Measurements from ENCODE around the gene DIRAS2. TPM values are rescaled to one million over a fixed set of nuclear protein-coding genes. Genes with fewer than 3 reads are reported as not detected.

DIRAS2 gene
- total RNA-seq, 2 donors from 2014 or later: not detected

- no peak overlapping the region for H3K27ac ChIP-seq
- H3K36me3 ChIP-seq: no peaks in the 10 kb centered on the region
- no peaks in the 10 kb centered on the region for H3K27me3 ChIP-seq (replicated peaks; ENCODE audit: insufficient read depth)
- H3K4me1 ChIP-seq (ENCODE audit: control insufficient read depth in 1 of 2, low read depth in 2 of 2): no peaks in the 10 kb centered on the region
- no peak for TF ChIP-seq CTCF (IDR thresholded peaks at IDR 0.05)
- H3K4me3 ChIP-seq: no peak overlapping the region
- ATAC-seq (ENCODE audit: insufficient number of reproducible peaks, low FRiP score, low read depth) (no peak), DNase-seq (ENCODE audit: low spot score) (no peak)
- no peaks in the 10 kb centered on the region for H3K9me3 ChIP-seq
Measured at GRCh38 chr9:90613502-90613901, 29.1 kb downstream of the DIRAS2 start.

- Histone ChIP-seq H3K27me3 (replicated peaks; ENCODE audit: insufficient read depth) (no peaks in the 10 kb centered on the region), H3K4me1 (ENCODE audit: control insufficient read depth in 1 of 2, low read depth in 2 of 2) (no peaks in the 10 kb centered on the region), H3K27ac (no peak overlapping the region), H3K9me3 (no peaks in the 10 kb centered on the region), H3K4me3 (no peak overlapping the region), H3K36me3 (no peaks in the 10 kb centered on the region)
- TF ChIP-seq CTCF (IDR thresholded peaks at IDR 0.05): no peak
- DNase-seq (ENCODE audit: low spot score) (no peak), ATAC-seq (ENCODE audit: insufficient number of reproducible peaks, low FRiP score, low read depth) (no peak)
Measured at GRCh38 chr9:90612957-90613356, 29.7 kb downstream of the DIRAS2 start.

- no peak overlapping the region for H3K4me3 ChIP-seq
- ATAC-seq (ENCODE audit: insufficient number of reproducible peaks, low FRiP score, low read depth): no peak
- no peak overlapping the region for H3K27ac ChIP-seq
- no peaks in the 10 kb centered on the region for H3K36me3 ChIP-seq
- H3K9me3 ChIP-seq: no peaks in the 10 kb centered on the region
- no peak for TF ChIP-seq CTCF (IDR thresholded peaks at IDR 0.05)
- H3K27me3 ChIP-seq (replicated peaks; ENCODE audit: insufficient read depth): no peaks in the 10 kb centered on the region
- DNase-seq (ENCODE audit: low spot score): no peak
- no peaks in the 10 kb centered on the region for H3K4me1 ChIP-seq (ENCODE audit: control insufficient read depth in 1 of 2, low read depth in 2 of 2)
Measured at GRCh38 chr9:90611568-90611967, 31.1 kb downstream of the DIRAS2 start.

GRCh38 chr9:90611121-90611520 is 31.5 kb downstream of the DIRAS2 start:
- H3K27ac ChIP-seq: no peak overlapping the region
- no peaks in the 10 kb centered on the region for H3K4me1 ChIP-seq (ENCODE audit: control insufficient read depth in 1 of 2, low read depth in 2 of 2)
- H3K9me3 ChIP-seq: no peaks in the 10 kb centered on the region
- no peaks in the 10 kb centered on the region for H3K36me3 ChIP-seq
- H3K4me3 ChIP-seq: no peak overlapping the region
- no peak for TF ChIP-seq CTCF (IDR thresholded peaks at IDR 0.05)
- DNase-seq (ENCODE audit: low spot score) (no peak), ATAC-seq (ENCODE audit: insufficient number of reproducible peaks, low FRiP score, low read depth) (no peak)
- no peaks in the 10 kb centered on the region for H3K27me3 ChIP-seq (replicated peaks; ENCODE audit: insufficient read depth)

- no peaks in the 10 kb centered on the region for H3K36me3 ChIP-seq
- no peaks in the 10 kb centered on the region for H3K4me1 ChIP-seq (ENCODE audit: control insufficient read depth in 1 of 2, low read depth in 2 of 2)
- no peak overlapping the region for H3K4me3 ChIP-seq
- no peak for TF ChIP-seq CTCF (IDR thresholded peaks at IDR 0.05)
- H3K27me3 ChIP-seq (replicated peaks; ENCODE audit: insufficient read depth): no peaks in the 10 kb centered on the region
- no peak overlapping the region for H3K27ac ChIP-seq
- ATAC-seq (ENCODE audit: insufficient number of reproducible peaks, low FRiP score, low read depth) (no peak), DNase-seq (ENCODE audit: low spot score) (no peak)
- no peaks in the 10 kb centered on the region for H3K9me3 ChIP-seq
Measured at GRCh38 chr9:90607701-90608516, 34.7 kb downstream of the DIRAS2 start.

Data from thoracic aorta (tissue), 2 donors.